CD8-positive, alpha-beta memory T cell (primary cell): ENCODE data around the gene GPR137. TPM values are rescaled to one million over a fixed set of nuclear protein-coding genes. Genes with fewer than 3 reads are reported as not detected.

Experiments
- CTCF ChIA-PET: fragments of 350-600 bp; sonication (Branson Sonifier 250); formaldehyde crosslinking; loops from one replicate; lab custom pipeline; 2021; ENCODE audit warnings: antibody characterized with exemption; lab: Charles Lee
- POLR2A ChIA-PET: fragments of 350-600 bp; sonication (Branson Sonifier 250); formaldehyde crosslinking; loops from one replicate; lab custom pipeline; 2021; ENCODE audit warnings: antibody characterized with exemption; lab: Charles Lee
- DNase-seq, 5 donors: peaks; one replicate each; pipeline versions ENCODE4 v3.0.0 to v3.0.0-alpha.2; 2020 to 2022; ENCODE audit warnings: mixed read lengths in 1 of 5
- H3K27ac ChIP-seq: one replicate; pipeline ENCODE4 v1.7.0; 2013; ENCODE audit warnings: low read depth, mild to moderate bottlenecking, low read length, moderate library complexity
- H3K27me3 ChIP-seq: 2 replicates; pipeline ENCODE4 v1.7.0; 2013; ENCODE audit warnings: low read length, mild to moderate bottlenecking; ENCODE audit not compliant: insufficient read depth, poor library complexity, severe bottlenecking
- H3K36me3 ChIP-seq: 2 replicates; pipeline ENCODE4 v1.7.0; 2013; ENCODE audit warnings: mild to moderate bottlenecking, low read length, moderate library complexity; ENCODE audit not compliant: insufficient read depth
- H3K4me1 ChIP-seq: 2 replicates; pipeline ENCODE4 v1.7.0; 2013; ENCODE audit warnings: mild to moderate bottlenecking, low read length, moderate library complexity; ENCODE audit not compliant: insufficient read depth
- H3K4me3 ChIP-seq: 2 replicates; pipeline ENCODE4 v1.7.0; 2013; ENCODE audit warnings: mild to moderate bottlenecking, low read length
- H3K9me3 ChIP-seq: 2 replicates; pipeline ENCODE4 v1.7.0; 2013; ENCODE audit warnings: mild to moderate bottlenecking, low read length
- H3K27ac Mint-ChIP-seq, 8 donors: one replicate each; pipeline ENCODE4 v1.8.0; 2020 to 2021; ENCODE audit warnings: mixed read lengths in 8 of 8, mild to moderate bottlenecking in 6 of 8, inconsistent platforms in 3 of 8, moderate library complexity in 3 of 8
- H3K27me3 Mint-ChIP-seq, 2 donors: one replicate each; pipeline ENCODE4 v1.8.0; 2020 to 2021; ENCODE audit warnings: mixed read lengths in 2 of 2, mild to moderate bottlenecking in 1 of 2, moderate library complexity in 1 of 2
- H3K36me3 Mint-ChIP-seq, 3 donors: one replicate each; pipeline ENCODE4 v1.8.0; 2020 to 2021; ENCODE audit warnings: mixed read lengths in 3 of 3, inconsistent platforms in 1 of 3, mild to moderate bottlenecking in 1 of 3
- H3K4me1 Mint-ChIP-seq, 3 donors: one replicate each; pipeline ENCODE4 v1.8.0; 2020 to 2021; ENCODE audit warnings: mixed read lengths in 3 of 3, inconsistent platforms in 1 of 3, mild to moderate bottlenecking in 1 of 3
- H3K4me3 Mint-ChIP-seq, 7 donors: one replicate each; pipeline ENCODE4 v1.8.0; 2020 to 2021; ENCODE audit warnings: mixed read lengths in 7 of 7, mild to moderate bottlenecking in 6 of 7, moderate library complexity in 4 of 7, inconsistent platforms in 2 of 7
- H3K9me3 Mint-ChIP-seq, 5 donors: one replicate each; pipeline ENCODE4 v1.8.0; 2020 to 2022; ENCODE audit warnings: mixed read lengths in 5 of 5, mild to moderate bottlenecking in 3 of 5, moderate library complexity in 2 of 5, inconsistent platforms in 1 of 5
- polyA plus RNA-seq: library from polyadenylated mRNA; unstranded; fragments of 300-500 nt; fragmentation: Illumina TruSeq; gene quantifications from one replicate; pipeline ENCODE4 v1.2.3, GENCODE V29; 2021
- total RNA-seq, 2 experiments: library from RNA; stranded (reverse); gene quantifications; one replicate each; pipeline ENCODE4 v1.2.3, GENCODE V29; 2021

GPR137 gene
- total and polyA plus RNA-seq, 3 experiments from 2014 or later: 9.1 to 65.0 (median 64.2) TPM

DNA sequence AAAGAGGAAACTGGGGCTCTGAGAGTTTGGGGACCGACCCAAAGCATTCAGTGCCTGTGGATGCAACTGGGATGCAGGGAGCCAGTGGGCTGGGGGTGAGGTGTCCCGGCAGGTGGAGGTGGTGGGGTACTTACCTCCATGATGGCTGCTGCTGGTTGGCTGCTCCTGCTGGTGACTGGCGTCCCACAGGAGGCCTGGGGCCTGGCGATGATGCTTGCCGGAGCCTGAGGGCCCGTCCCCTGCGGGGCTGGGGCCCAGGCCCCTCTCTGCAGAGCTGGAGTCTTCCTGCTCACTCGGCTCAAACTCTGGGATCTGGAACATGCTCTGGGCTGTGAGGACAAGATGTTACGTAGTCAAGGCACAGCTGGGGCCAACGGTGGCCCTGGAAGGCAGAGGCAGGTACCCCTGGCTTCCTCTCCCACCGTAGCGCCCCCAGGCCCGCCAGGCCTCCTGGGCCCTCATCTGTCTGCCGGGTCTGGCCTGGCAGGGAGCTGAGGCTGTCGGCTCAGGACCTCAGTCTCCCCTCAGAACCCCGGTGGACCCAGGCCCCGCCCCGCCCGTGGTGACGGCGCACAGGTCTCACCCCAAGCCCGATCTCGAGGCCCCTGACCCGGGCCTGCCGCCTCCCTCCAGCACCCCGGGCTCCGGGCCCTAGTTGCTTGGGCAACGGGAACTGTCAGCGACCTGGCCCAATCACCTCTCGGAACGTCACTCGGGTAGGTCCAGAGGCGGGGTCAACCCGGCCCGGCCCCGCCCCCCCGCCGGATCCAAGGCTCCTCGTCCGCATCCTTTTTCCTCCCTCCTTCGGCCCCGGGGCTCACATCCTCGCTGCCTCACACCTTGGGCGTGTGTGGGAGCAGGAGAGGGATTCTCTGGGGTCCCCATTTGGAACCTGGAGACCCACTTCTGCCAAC is 1.3 kb upstream of the GPR137 start, which contains the start of gene BAD:
Gene BAD, minus strand, starts transcription at position 618 of the 914 bp plus-strand sequence. Its CDS starts 297 bp downstream, at position 321.
- peaks cover 0 to 18% (median 0%) of the 10 kb centered on the region in 3 donors for H3K36me3 Mint-ChIP-seq
- H3K27me3 ChIP-seq: no peaks in the 10 kb centered on the region
- H3K27ac ChIP-seq: peak within 1 kb of the TSS; percentile 100
- peaks cover 13 to 28% (median 21%) of the 10 kb centered on the region in 3 donors for H3K4me1 Mint-ChIP-seq
- ChIA-PET POLR2A (interaction anchor here (1.1 to 4.3 kb wide), 9 partner anchors 14 to 494 kb away, joined by 3 to 68 read pairs (median 6); partner anchors contain the start of genes ESRRA, FERMT3, SF1 and STIP1), CTCF (interaction anchor here (0.8 to 7.8 kb wide), 10 partner anchors 9 to 80 kb away, joined by 3 to 73 read pairs (median 4); partner anchors contain the start of genes CATSPERZ, FERMT3, NUDT22 and TRMT112)
- no peaks in the 10 kb centered on the region for H3K27me3 Mint-ChIP-seq
- no peaks in the 10 kb centered on the region for H3K36me3 ChIP-seq
- peaks cover 22% of the 10 kb centered on the region for H3K4me1 ChIP-seq
- H3K27ac Mint-ChIP-seq: peak within 1 kb of the TSS; percentile 97 to 100 (median 99)
- peak within 1 kb of the TSS; percentile 100 for H3K4me3 ChIP-seq
- no peaks in the 10 kb centered on the region for H3K9me3 Mint-ChIP-seq
- H3K4me3 Mint-ChIP-seq: peak within 1 kb of the TSS; percentile 86 to 98 (median 90)
- no peaks in the 10 kb centered on the region for H3K9me3 ChIP-seq
- peak; percentile 87 to 96 (median 92) for DNase-seq

DNA sequence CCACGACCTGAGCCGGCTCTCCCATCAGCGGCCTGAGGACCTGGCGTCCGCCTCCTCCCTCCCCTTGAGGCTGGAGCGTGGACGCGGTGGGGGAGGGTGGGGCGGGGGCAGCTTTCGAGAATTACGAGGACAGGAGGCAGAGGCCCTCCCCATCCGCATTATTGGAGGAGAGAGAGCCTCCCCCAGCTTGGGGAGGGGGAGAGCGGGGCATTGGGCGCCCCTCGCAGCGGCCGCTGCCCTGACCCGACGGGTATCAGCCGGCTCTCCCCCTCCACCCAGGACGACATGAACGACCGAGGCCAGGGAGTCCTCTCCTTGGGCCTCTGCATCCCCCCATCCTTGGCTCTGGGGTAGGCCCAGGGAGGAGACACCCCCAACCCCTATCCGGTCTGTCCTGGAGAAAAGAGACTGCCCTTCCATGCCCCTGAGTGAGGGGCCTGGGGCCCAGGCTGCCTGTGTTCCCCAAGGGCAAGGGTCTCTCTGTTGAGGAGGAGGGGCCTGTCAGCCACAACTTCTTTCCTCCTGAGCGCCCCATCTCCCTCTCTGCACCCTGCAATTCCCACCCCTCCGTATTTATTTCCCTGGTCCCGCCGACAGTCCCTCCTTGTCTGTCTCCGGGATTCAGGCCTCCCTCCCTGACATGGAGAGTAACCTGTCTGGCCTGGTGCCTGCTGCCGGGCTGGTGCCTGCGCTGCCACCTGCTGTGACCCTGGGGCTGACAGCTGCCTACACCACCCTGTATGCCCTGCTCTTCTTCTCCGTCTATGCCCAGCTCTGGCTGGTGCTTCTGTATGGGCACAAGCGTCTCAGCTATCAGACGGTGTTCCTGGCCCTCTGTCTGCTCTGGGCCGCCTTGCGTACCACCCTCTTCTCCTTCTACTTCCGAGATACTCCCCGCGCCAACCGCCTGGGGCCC is 495 bp downstream of the GPR137 start:
- H3K4me3 Mint-ChIP-seq: peak overlapping the region; percentile 69 to 98 (median 77)
- peaks cover 10% of the 10 kb centered on the region for H3K27me3 ChIP-seq
- H3K4me1 ChIP-seq: peaks cover 22% of the 10 kb centered on the region
- peaks cover 8 to 10% of the 10 kb centered on the region in 2 donors for H3K27me3 Mint-ChIP-seq
- H3K27ac Mint-ChIP-seq: peak overlapping the region; percentile 61 to 100 (median 92)
- H3K4me1 Mint-ChIP-seq: peaks cover 16 to 33% (median 19%) of the 10 kb centered on the region in 3 donors
- H3K9me3 Mint-ChIP-seq: peaks cover 0 to 2% (median 0%) of the 10 kb centered on the region in 5 donors
- H3K4me3 ChIP-seq: peak overlapping the region; percentile 100
- H3K9me3 ChIP-seq: no peaks in the 10 kb centered on the region
- H3K27ac ChIP-seq: peak overlapping the region; percentile 100
- ChIA-PET POLR2A (interaction anchor here (0.6 to 4.3 kb wide), 5 partner anchors 9 to 62 kb away, joined by 3 to 68 read pairs (median 7); partner anchors contain the start of genes ESRRA and NUDT22), CTCF (interaction anchor here (0.9 to 7.8 kb wide), 4 partner anchors 14 to 82 kb away, joined by 3 to 73 read pairs (median 10); partner anchors contain the start of genes CATSPERZ and FERMT3)
- no peak for DNase-seq
- peaks cover 0 to 15% (median 0%) of the 10 kb centered on the region in 3 donors for H3K36me3 Mint-ChIP-seq
- no peaks in the 10 kb centered on the region for H3K36me3 ChIP-seq

GRCh38 chr11:64286801-64287159 is 1.1 kb downstream of the GPR137 start:
- Mint-ChIP-seq H3K27me3 (peaks cover 8 to 10% of the 10 kb centered on the region in 2 donors), H3K9me3 (peaks cover 0 to 2% (median 0%) of the 10 kb centered on the region in 5 donors), H3K36me3 (peaks cover 0 to 11% (median 0%) of the 10 kb centered on the region in 3 donors), H3K4me3 (peak overlapping the region; percentile 69 to 94 (median 76)), H3K4me1 (peaks cover 15 to 33% (median 16%) of the 10 kb centered on the region in 3 donors), H3K27ac (peak overlapping the region; percentile 61 to 98 (median 92))
- peaks cover 12% of the 10 kb centered on the region for H3K27me3 ChIP-seq
- DNase-seq: no peak
- H3K27ac ChIP-seq: no peak overlapping the region
- no peaks in the 10 kb centered on the region for H3K36me3 ChIP-seq
- H3K9me3 ChIP-seq: no peaks in the 10 kb centered on the region
- no peak overlapping the region for H3K4me3 ChIP-seq
- peaks cover 22% of the 10 kb centered on the region for H3K4me1 ChIP-seq
- CTCF ChIA-PET: interaction anchor here (0.9 to 7.8 kb wide), 3 partner anchors 16 to 82 kb away, joined by 3 to 73 read pairs (median 4); partner anchors contain the start of genes CATSPERZ and FERMT3
- POLR2A ChIA-PET: interaction anchor here (2.8 kb wide), 1 partner anchor 18 kb away, joined by 14 read pairs; the partner anchor contains the start of gene ESRRA

GRCh38 chr11:64287676-64288352 is 2.2 kb downstream of the GPR137 start:
- POLR2A ChIA-PET: no interaction called here
- H3K9me3 ChIP-seq: no peaks in the 10 kb centered on the region
- Mint-ChIP-seq H3K9me3 (peaks cover 0 to 2% (median 0%) of the 10 kb centered on the region in 5 donors), H3K36me3 (peaks cover 0 to 7% (median 0%) of the 10 kb centered on the region in 3 donors), H3K4me3 (peak overlapping the region in 4 of 7 donors; percentile 9 to 81 (median 52)), H3K4me1 (peaks cover 13 to 34% (median 15%) of the 10 kb centered on the region in 3 donors), H3K27me3 (peaks cover 10 to 11% of the 10 kb centered on the region in 2 donors), H3K27ac (peak overlapping the region in 1 of 8 donors; percentile 23)
- no peak overlapping the region for H3K27ac ChIP-seq
- no peak for DNase-seq
- H3K36me3 ChIP-seq: no peaks in the 10 kb centered on the region
- peaks cover 22% of the 10 kb centered on the region for H3K4me1 ChIP-seq
- CTCF ChIA-PET: interaction anchor here (1.2 to 7.8 kb wide), 3 partner anchors 15 to 83 kb away, joined by 3 to 73 read pairs (median 4); partner anchors contain the start of gene CATSPERZ
- H3K27me3 ChIP-seq: peaks cover 16% of the 10 kb centered on the region
- no peak overlapping the region for H3K4me3 ChIP-seq

DNA sequence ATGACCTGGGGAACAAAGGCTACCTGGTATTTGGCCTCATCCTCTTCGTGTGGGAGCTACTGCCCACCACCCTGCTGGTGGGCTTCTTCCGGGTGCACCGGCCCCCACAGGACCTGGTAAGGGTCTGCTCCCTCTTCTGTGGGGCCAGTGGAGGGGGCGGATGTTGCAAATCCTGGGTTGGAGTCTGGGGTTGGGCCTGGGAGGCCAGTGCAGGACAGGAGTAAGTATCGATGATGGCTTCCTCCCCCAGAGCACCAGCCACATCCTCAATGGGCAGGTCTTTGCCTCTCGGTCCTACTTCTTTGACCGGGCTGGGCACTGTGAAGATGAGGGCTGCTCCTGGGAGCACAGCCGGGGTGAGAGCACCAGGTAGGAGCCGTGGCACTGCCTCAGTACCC is 2.7 kb downstream of the GPR137 start:
- no peak overlapping the region for H3K4me3 ChIP-seq
- no peaks in the 10 kb centered on the region for H3K36me3 ChIP-seq
- Mint-ChIP-seq H3K27ac (no peak overlapping the region), H3K36me3 (peaks cover 0 to 4% (median 0%) of the 10 kb centered on the region in 3 donors), H3K9me3 (peaks cover 0 to 2% (median 0%) of the 10 kb centered on the region in 5 donors), H3K4me3 (peak overlapping the region in 2 of 7 donors; percentile 32 to 40), H3K27me3 (peaks cover 15 to 16% of the 10 kb centered on the region in 2 donors), H3K4me1 (peaks cover 12 to 29% (median 13%) of the 10 kb centered on the region in 3 donors)
- ChIA-PET POLR2A (no interaction called here), CTCF (interaction anchor here (1.2 to 2.3 kb wide), 2 partner anchors 13 to 84 kb away, joined by 3 to 8 read pairs; partner anchors contain the start of gene CATSPERZ)
- no peak overlapping the region for H3K27ac ChIP-seq
- DNase-seq: no peak
- H3K4me1 ChIP-seq: peaks cover 18% of the 10 kb centered on the region
- no peaks in the 10 kb centered on the region for H3K9me3 ChIP-seq
- peaks cover 21% of the 10 kb centered on the region for H3K27me3 ChIP-seq

DNA sequence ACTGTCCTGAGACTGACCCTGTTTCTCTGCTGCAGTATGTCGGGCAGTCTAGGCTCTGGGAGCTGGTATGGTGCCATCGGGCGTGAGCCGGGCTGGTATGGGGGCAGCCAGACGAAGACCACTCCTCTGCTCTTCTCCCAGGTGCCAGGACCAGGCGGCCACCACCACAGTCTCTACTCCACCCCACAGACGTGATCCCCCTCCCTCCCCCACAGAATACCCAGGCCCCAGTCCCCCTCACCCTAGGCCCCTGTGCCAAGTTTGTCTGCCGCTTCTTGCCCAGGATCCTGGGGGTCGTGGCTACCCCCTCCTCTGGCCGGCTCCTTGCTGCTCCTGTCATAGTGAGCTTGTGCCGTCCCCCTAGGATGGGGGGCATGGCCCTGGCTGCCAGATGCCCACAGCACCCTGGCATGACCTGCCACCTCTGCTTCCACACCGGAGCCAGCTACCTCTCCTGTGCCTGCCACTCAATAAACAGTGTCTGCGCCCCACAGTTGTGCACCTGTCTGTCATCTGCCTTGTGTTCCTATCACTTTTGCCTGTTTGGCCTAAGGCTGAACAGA is 3.4 kb downstream of the GPR137 start:
- Mint-ChIP-seq H3K4me1 (peaks cover 9 to 22% (median 11%) of the 10 kb centered on the region in 3 donors), H3K27ac (peak overlapping the region in 2 of 8 donors; percentile 36 to 45), H3K9me3 (peaks cover 0 to 2% (median 0%) of the 10 kb centered on the region in 5 donors), H3K27me3 (peaks cover 22 to 24% of the 10 kb centered on the region in 2 donors), H3K4me3 (peak overlapping the region in 1 of 7 donors; percentile 40), H3K36me3 (peaks cover 0 to 4% (median 0%) of the 10 kb centered on the region in 3 donors)
- peaks cover 26% of the 10 kb centered on the region for H3K27me3 ChIP-seq
- peaks cover 10% of the 10 kb centered on the region for H3K4me1 ChIP-seq
- ChIA-PET CTCF (interaction anchor here (0.8 to 2.3 kb wide), 3 partner anchors 12 to 85 kb away, joined by 3 to 8 read pairs (median 3); partner anchors contain the start of gene CATSPERZ), POLR2A (interaction anchor here (0.8 kb wide), 1 partner anchor 15 kb away, joined by 4 read pairs; no protein-coding TSS in a partner anchor)
- no peaks in the 10 kb centered on the region for H3K9me3 ChIP-seq
- H3K36me3 ChIP-seq: no peaks in the 10 kb centered on the region
- no peak overlapping the region for H3K4me3 ChIP-seq
- no peak overlapping the region for H3K27ac ChIP-seq
- no peak for DNase-seq
